Activated CD4-positive, alpha-beta T cell treated with anti-CD3 and anti-CD28 coated beads for 4 hours (primary cell): Measurements from ENCODE around the gene HABP2.

ENCODE experiments used
- DNase-seq, 2 donors: peaks; one replicate each; pipeline ENCODE4 v3.0.0-alpha.2; 2020

Gene HABP2

DNA sequence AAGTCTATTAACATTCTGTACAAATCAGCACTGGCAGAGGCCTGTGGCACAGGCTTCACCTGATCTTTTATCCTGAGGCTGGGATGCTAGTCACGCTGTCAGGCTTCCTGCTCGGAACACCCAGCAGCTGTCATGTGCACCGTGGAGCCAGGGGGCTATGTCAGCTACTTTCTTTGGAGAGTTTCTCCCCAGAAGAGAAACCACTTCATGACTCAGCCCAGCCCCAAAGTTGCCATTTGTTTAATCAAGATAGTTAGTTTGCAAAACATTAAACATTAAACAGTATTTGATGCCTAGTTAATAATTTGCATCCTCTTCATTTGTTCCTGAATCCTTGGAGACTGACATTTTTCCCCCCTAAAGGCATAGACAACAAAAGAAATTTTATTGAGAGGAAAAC is at the start of gene HABP2:
Gene HABP2, plus strand, starts transcription at position 353 of the 400 bp plus-strand sequence. CDS start 69 bp downstream, outside the sequence.
- DNase-seq = no peak

GRCh38 chr10:113503930-113504329 is 48.9 kb upstream of the HABP2 start:
- no peak for DNase-seq

- no peak for DNase-seq
Measured at GRCh38 chr10:113504423-113504822, 48.4 kb upstream of the HABP2 start.

DNA sequence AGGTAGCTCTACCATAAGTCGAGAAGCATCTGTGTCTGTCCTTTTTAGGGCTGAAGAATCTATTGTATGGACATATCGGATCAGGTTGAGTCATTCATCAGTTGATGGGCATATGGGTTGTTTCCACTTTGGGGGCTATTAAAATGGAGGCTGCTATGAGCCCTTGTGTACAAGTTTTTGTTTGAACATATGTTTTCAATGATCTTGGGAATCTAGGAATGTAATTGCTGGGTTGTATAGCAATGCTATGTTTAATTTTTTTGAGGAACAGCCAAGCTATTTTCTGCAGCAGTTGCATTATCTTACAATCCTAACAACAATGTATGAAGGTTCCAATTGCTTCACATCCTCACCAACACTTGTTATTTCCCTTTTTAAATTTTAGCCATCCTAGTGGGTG is 46.4 kb upstream of the HABP2 start:
- no peak for DNase-seq

DNA sequence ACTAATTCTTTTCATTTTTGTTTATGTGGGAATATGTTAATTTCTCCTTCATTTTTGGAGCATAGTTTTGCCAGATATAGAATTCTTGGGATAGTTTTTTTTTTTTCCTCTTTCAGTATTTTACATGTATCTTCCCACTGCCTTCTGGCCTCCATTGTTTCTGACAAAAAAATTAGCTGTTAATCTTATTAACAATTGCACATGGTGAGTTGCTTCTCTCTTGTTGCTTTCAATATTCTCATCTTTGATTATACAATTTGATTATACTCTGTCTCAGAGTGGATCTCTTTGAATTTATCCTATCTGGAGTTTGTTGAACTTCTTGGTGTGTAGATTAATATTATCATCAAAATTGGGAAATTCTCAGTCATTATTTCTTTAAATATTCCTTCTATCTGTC is 41.4 kb upstream of the HABP2 start:
- DNase-seq = no peak

- DNase-seq = no peak
Measured at GRCh38 chr10:113515161-113515560, 37.7 kb upstream of the HABP2 start.

- DNase-seq = no peak
Measured at GRCh38 chr10:113515601-113516000, 37.3 kb upstream of the HABP2 start.

GRCh38 chr10:113516061-113516460 is 36.8 kb upstream of the HABP2 start:
- no peak for DNase-seq

DNA sequence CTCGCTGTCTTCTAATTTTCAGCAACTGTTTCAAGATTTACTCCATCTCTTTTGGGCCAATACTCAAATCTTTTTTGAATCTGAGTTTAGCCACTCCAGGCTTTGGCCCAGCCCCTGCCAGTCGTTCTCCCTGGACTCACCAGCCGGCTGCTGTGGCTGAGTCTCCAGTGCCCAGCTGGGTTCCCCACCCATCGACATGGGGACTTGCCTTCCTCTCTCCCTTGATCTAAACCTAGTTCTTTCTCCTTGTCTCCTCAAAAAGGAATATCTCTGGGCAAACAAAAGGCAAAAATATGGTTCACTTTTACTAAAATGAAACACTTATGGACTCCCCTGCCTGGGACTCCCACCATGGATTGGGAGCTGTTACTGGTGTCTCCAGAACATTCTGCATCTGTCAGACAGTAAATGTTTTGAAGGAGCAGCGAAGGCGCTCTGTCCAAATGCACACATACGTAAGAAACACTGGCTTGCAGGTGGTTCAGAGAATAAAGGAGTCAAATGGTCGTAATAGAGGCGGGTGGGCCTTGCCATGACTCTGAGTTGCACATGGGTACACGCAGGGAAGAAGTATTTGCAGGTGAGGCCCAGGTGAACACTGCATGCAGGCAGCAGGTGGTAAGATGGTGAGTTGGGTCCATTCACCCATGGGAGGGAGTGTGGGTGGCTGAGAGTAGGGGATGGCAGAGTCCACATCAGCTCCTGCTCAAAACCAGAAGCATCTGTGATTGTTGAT is 35.5 kb upstream of the HABP2 start:
- DNase-seq = no peak

DNA sequence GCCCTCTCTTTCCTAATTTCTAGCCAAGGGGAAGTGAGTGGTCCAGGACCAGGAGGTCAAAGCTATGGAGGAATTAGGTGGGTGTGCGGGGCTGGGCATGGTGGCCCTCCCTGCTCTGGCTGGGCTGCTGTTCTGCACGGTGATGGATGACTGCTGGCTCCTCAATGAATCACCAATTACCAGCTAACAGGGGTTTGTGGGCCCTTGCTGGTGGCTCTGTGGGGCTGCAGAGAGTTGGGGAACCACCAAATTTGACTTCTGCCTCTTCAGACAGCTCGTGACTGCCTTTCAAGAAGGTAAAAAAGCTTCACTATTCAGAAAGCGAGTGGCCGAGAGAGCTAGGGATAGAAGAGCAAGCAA is 35.0 kb upstream of the HABP2 start:
- DNase-seq = no peak

DNA sequence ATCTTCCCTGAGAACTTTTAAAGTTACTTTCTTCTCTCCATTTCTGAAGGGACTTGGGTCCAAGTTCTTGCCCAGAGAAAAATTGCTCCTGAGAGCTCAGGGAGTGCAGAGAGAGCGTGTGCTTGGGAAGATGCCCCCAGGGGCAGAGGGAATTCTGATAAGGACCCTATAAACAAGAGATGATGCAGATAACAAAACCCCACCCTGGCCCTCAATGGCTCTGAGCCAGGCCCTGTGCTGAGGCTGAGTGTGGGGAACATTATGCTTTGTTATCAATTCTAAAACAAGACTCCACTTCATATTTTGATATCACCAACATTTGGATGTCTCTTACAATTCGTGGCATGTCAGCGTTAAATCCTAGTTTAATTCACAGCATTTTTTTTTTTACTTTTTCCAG is 34.4 kb upstream of the HABP2 start:
- DNase-seq = no peak

GRCh38 chr10:113518816-113519591 is 33.8 kb upstream of the HABP2 start:
- DNase-seq = no peak

GRCh38 chr10:113519681-113520115 is 33.2 kb upstream of the HABP2 start:
- DNase-seq = no peak

GRCh38 chr10:113520261-113520660 is 32.6 kb upstream of the HABP2 start:
- no peak for DNase-seq

DNA sequence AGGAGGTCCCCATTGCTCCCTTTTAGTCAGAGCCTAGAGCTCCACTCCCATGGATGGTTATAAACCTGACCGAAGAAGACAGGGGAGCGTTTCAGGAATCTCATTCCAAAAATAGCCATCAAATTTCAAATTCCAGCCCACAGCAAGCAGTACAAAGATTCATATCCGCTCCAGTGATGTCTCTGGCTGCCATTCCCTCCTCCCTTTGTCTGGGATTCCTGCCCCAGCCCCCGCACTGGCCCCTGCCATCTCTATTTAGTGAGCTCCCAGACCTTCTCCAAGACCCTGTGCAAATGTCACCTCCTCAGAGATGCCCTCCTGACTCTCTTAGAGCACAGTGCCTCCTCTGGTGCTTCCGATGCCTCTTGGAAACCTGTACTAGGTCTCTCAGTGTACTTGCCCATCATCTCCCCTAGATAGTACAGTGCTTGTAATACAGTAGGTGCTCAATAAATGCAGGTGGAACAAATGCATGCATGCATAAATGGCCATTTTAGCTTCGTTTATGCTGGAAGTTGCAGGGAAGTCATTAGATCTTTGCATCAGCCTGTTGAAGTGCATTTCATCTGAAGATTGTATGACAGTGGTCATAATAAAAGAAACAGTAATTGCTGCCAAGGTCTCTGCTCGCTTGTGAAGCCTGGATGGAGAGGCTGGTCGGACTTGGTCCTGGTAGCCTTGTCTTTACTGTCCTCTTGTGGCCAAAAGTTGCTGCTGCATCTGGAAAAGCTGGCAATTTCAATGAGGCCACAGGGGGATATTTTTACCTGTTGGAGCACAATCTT is 32.0 kb upstream of the HABP2 start:
- DNase-seq = no peak

- DNase-seq = no peak
Measured at GRCh38 chr10:113521475-113521795, 31.4 kb upstream of the HABP2 start.

DNA sequence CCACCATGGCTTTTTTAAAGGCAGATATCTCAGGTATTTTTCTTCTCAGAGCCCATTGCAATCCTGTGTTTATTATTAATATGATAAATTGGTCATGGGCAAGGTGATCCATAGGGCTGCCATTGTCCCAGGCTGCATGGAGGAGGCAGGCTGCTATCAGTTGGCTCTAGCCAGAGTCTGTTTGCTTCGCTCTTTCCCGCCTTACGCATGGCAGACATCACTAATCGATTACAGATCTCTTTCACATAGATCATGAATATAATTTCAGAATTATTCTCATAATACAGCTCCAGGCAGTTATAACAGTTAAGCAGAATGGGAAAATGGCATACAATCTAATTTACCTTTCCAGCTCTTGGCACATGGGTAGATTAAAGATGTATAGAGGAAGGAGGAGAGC is 30.4 kb upstream of the HABP2 start:
- DNase-seq = no peak

DNA sequence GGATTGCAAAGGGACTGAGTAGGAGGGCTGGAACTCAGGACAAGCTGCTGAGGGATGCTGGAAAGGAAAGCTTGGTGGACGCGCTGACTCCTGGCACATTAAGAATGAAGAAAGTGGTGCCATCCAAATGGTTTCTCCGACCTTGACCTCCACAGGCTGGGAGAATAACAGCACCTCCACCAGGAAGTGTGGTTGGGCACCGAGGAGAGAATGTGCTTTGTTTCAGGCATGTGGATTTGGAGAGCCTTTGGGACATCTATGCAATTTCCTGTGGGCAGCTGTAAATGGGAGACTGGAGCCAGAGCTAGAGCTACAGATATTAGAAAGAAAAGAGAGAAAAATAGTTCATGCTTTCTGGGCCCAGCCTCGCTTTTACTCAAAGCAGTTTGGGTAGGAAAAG is 29.8 kb upstream of the HABP2 start:
- DNase-seq = no peak

DNA sequence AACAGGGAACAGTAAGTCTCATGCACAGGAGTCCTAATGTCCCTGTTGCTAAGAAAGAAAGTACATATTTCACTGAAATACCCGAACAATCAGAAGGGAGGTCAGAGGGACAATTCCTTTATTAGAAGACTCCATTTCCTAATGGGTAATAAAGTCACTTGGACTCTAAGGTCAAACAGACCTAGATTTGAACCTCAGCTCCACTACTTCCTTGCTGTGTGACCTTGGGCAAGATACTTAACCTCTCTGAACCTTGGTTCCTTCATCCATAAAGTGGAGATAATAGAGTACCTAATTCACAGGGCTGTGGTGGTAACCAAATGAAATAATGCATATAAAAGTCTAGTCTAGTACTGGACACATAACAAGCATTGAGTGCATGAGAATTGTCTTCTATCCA is 29.2 kb upstream of the HABP2 start:
- no peak for DNase-seq

- DNase-seq = no peak
Measured at GRCh38 chr10:113524120-113524519, 28.7 kb upstream of the HABP2 start.

GRCh38 chr10:113524539-113525490 is 28.0 kb upstream of the HABP2 start:
- DNase-seq = no peak

GRCh38 chr10:113525713-113526112 is 27.1 kb upstream of the HABP2 start:
- no peak for DNase-seq
